Epidermal melanocyte (primary cell): ENCODE measurements around the gene PHEX.
"Not testable (repeated sequence)": the region's sequence is repeated elsewhere in the genome, so short reads cannot be mapped to it uniquely, and the experiment has no call there.

Source experiments
- DNase-seq: peaks from one replicate; pipeline ENCODE4 v3.0.0; 2011; ENCODE audit warnings: low spot score; ENCODE audit not compliant: insufficient read length

PHEX gene

GRCh38 chrX:22234380-22234779 is 202.3 kb downstream of the PHEX start:
- DNase-seq: no peak

GRCh38 chrX:22237479-22237878 is 205.4 kb downstream of the PHEX start:
- no peak for DNase-seq

GRCh38 chrX:22246620-22247019 is 214.5 kb downstream of the PHEX start:
- DNase-seq: no peak

- DNase-seq: no peak
Measured at GRCh38 chrX:22247169-22247568, 215.0 kb downstream of the PHEX start.

GRCh38 chrX:22248401-22248800 is 216.3 kb downstream of the PHEX start:
- DNase-seq: no peak

- no peak for DNase-seq
Measured at GRCh38 chrX:22249371-22249770, 217.2 kb downstream of the PHEX start.

- no peak for DNase-seq
Measured at GRCh38 chrX:22268706-22269105, 236.6 kb downstream of the PHEX start.

- no peak for DNase-seq
Measured at GRCh38 chrX:22272613-22273012, 240.5 kb downstream of the PHEX start, which contains the start of gene CBLL2. CBLL2 (plus strand) TSS chrX:22272913; CDS start chrX:22272992, 79 bp downstream.

- DNase-seq: no peak
Measured at GRCh38 chrX:22273714-22274317, 241.7 kb downstream of the PHEX start.

- no peak for DNase-seq
Measured at GRCh38 chrX:22276781-22277180, 244.7 kb downstream of the PHEX start.

- DNase-seq: no peak
Measured at GRCh38 chrX:22278375-22278774, 246.2 kb downstream of the PHEX start.

- not testable (repeated sequence) for DNase-seq
Measured at GRCh38 chrX:22289209-22289608, 257.1 kb downstream of the PHEX start.

GRCh38 chrX:22296871-22297270 is 264.7 kb downstream of the PHEX start:
- DNase-seq: no peak

- peak; percentile 27 for DNase-seq
Measured at GRCh38 chrX:22300130-22300529, 268.0 kb downstream of the PHEX start.
